ENCODE measurements around the gene CDCA7.
"Not testable (repeated sequence)": the region's sequence is repeated elsewhere in the genome, so short reads cannot be mapped to it uniquely, and the experiment has no call there.

The CDCA7 gene

DNA sequence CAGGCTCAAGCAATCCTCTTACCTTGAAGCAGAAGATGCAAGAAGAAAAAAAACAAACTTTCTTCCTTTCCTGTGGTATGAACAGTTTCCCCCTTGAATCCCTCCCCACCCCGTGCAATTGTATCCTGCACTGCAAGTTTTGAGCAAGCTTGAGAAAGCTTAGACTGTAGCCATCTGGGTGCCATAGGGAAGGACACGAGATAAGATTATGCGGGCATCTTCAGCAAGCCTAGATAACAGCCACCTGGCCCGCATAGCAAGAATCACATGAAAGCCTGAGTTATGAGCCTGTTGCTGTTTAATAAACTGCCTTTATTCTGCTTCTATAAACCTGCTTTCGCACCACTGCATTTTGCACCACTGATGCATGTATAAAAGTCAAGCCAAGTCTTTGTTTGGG lies 27.3 kb upstream of the CDCA7 start:
- POLR2A ChIA-PET (ENCODE audit: low non-redundant PET) = no interaction called here
- H3K27ac ChIP-seq = no peak overlapping the region
- TF ChIP-seq, protein P1, sequence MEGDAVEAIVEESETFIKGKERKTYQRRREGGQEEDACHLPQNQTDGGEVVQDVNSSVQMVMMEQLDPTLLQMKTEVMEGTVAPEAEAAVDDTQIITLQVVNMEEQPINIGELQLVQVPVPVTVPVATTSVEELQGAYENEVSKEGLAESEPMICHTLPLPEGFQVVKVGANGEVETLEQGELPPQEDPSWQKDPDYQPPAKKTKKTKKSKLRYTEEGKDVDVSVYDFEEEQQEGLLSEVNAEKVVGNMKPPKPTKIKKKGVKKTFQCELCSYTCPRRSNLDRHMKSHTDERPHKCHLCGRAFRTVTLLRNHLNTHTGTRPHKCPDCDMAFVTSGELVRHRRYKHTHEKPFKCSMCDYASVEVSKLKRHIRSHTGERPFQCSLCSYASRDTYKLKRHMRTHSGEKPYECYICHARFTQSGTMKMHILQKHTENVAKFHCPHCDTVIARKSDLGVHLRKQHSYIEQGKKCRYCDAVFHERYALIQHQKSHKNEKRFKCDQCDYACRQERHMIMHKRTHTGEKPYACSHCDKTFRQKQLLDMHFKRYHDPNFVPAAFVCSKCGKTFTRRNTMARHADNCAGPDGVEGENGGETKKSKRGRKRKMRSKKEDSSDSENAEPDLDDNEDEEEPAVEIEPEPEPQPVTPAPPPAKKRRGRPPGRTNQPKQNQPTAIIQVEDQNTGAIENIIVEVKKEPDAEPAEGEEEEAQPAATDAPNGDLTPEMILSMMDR (conservative IDR thresholded peaks at IDR 0.05; ENCODE audit: low read depth) = no peak
- no peak for DNase-seq (ENCODE audit: low spot score)
- CTCF ChIA-PET = interaction anchor here (0.7 kb wide), 1 partner anchor 114 kb away, joined by 3 read pairs; no protein-coding TSS in a partner anchor

DNA sequence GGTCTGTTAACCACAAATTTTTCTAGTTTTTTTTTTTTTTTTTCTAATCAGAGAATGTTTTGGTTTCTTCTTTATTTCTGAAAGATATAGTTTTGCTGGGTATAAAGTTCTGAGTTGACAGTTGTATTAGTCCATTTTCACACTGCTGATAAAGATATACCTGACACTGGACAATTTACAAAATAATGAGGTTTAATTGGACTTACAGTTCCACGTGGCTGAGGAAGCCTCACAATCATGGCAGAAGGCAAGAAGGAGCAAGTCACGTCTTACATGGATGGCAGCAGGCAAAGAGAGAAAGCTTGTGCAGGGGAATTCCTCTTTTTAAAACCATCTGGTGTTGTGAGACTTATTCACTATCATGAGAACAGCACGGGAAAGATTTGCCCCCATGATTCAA lies 21.7 kb upstream of the CDCA7 start:
- DNase-seq (ENCODE audit: low spot score); POLR2A ChIA-PET (ENCODE audit: low non-redundant PET); H3K27ac ChIP-seq; CTCF ChIA-PET: not testable (repeated sequence)

DNA sequence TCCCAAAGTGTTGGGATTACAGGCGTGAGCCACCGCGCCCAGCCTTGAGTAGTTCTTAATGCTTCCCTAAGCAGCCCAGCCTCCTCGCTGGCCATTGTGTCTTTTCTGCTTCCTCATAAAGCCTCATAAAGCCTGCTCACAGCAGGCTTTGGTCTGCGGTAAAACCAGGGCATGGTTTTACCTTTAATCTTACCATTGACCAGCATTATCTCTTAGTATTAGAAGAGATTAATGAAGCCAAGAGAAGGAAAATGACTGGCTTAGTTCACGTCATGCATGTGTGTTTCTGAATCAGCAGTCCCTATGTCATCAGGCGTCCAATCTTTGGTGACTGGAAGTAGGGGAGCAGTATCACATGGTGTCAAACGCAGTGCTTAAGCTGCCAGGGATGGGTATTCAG lies 14.9 kb upstream of the CDCA7 start:
- TF ChIP-seq, protein P1 (conservative IDR thresholded peaks at IDR 0.05; ENCODE audit: low read depth) = no peak
- CTCF ChIA-PET = no interaction called here
- H3K27ac ChIP-seq = no peak overlapping the region
- POLR2A ChIA-PET (ENCODE audit: low non-redundant PET) = no interaction called here
- no peak for DNase-seq (ENCODE audit: low spot score)

DNA sequence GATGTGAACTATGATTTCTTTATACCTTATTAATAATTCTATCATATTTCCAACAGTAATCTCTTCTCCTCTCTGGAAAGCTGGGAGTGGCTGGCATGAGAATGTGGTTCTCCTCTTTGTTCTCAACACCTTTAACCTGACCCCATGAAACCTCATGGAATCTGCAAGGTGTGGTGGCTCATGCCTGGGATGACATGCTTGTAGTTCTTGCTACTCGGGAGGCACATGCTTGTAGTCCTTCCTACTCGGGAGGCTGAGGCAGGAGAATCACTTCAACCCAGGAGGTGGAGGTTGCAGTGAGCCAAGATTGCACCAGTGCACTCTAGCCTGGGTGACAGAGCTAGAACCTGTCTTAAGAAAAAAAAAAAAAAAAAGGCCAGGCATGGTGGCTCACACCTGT lies 10.8 kb upstream of the CDCA7 start:
- no peak for DNase-seq (ENCODE audit: low spot score)
- CTCF ChIA-PET = no interaction called here
- POLR2A ChIA-PET (ENCODE audit: low non-redundant PET) = no interaction called here

DNA sequence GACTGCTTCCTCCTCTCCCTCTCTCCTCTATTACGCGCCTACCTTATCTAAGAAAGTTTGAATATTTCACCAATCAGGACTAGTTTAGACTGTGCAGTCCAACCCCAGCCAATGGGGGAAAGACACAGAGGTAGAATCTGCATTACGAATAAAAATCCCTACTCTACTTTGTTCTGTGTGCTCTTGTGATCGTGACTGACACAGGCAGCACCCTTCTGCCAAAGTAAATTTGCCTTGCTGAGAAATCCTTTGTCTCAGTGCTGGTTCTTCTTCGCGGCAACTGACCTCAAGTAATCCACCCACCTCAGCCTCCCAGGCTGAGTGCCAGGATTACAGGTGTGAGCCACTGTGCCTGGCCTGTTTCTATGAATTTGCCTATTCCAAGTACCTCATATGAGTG lies 8.6 kb upstream of the CDCA7 start:
- ChIA-PET POLR2A (ENCODE audit: low non-redundant PET) (no interaction called here), CTCF (no interaction called here)
- no peak overlapping the region for H3K27ac ChIP-seq
- no peak for DNase-seq (ENCODE audit: low spot score)
- TF ChIP-seq, protein P1 (conservative IDR thresholded peaks at IDR 0.05; ENCODE audit: low read depth) = no peak

More for the DNA sequence above, 10.8 kb upstream of the CDCA7 start:
- TF ChIP-seq, protein P1 (conservative IDR thresholded peaks at IDR 0.05; ENCODE audit: low read depth) = no peak
- H3K27ac ChIP-seq = no peak overlapping the region

DNA sequence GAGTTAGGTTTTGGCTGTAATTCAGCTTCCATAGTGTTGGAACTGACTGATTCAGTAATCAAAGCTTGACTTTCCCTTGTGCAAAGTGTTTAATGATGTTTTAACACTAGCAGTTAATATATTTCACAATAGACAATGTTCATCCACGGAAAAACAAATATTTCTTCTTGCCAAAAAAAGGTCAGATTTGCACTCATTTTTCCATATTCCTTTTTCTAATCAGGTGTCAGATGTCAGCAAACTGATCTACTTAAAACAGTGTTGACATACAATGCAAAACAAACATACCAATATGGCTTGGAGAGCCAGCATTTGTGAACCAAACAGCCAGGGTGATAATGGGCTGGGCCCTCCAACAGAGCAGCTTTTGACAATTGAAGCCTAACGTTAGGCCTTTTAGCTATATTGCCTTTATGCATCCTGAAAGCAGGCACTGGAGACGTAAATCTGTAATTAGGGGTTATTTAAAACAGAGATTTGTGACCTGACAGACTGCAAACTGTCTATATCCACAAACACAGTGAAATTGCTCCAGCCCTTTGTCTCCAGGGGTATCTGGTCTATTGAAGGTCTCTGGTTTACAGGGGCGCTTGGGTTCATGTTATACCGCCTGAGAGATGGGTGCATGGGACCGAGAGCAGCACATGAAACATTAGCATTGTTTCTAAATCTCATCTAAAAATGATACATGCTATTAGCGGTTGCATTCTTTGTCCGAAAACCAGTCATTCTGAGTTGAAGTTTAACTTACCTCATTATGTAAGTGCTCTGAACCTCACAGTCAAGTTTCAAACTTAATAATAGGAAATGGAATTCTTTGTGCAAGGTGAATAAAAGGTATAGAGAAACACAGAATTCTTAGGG lies 7.1 kb upstream of the CDCA7 start:
- no peak overlapping the region for H3K27ac ChIP-seq
- DNase-seq (ENCODE audit: low spot score) = no peak
- POLR2A ChIA-PET (ENCODE audit: low non-redundant PET) = no interaction called here
- TF ChIP-seq, protein P1 (conservative IDR thresholded peaks at IDR 0.05; ENCODE audit: low read depth) = no peak
- CTCF ChIA-PET = no interaction called here

DNA sequence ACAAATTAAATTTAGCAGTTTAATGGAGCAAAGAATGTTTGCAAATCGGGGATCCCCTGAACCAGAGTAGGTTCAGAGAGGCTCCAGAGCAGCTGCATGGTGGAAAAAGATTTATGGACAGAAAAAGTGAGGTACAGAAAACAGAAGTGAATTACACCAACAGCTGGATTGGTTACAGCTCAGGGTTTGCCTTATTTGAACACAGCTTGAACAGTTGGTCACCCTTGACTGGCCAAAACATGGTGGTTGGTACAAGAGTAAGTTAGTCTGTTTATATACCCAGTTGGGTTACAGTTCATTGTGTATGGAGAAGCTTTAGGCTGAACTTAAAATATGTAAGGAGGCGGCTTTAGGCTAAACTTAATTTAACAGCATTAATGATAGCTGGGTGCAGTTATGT lies 5.4 kb upstream of the CDCA7 start:
- ChIA-PET CTCF (interaction anchor here (0.8 kb wide), 1 partner anchor 138 kb away, joined by 3 read pairs; no protein-coding TSS in a partner anchor), POLR2A (ENCODE audit: low non-redundant PET) (no interaction called here)
- TF ChIP-seq, protein P1 (conservative IDR thresholded peaks at IDR 0.05; ENCODE audit: low read depth) = no peak
- no peak for DNase-seq (ENCODE audit: low spot score)
- no peak overlapping the region for H3K27ac ChIP-seq
